K562 (cell line): ENCODE results near the gene GPR35. TPM values are rescaled to one million over a fixed set of nuclear protein-coding genes. Genes with fewer than 3 reads are reported as not detected.

Experiments used
- ATAC-seq: fragments of 200-7000 bp; cut with Tn5 transposase; 3 replicates; pipeline ENCODE4 v1.9.1; 2020; ENCODE audit warnings: moderate library complexity
- BruUV-seq: library from RNA; stranded (reverse); fragments of 400-500 nt; replicated peaks from 2 replicates; lab custom pipeline; 2021; lab: Mats Ljungman, UMichigan
- CTCF ChIA-PET: fragments of 300-600 bp; formaldehyde crosslinking; extraction: SDS; loops from one replicate; lab custom pipeline; 2021; ENCODE audit warnings: low intra/inter-chr PET ratio; lab: Yijun Ruan, JAX
- POLR2A ChIA-PET: fragments of 300-600, 350-650 bp; sonication (Branson Sonifier 250); formaldehyde crosslinking; extraction: SDS; loops from one replicate; lab custom pipeline; 2021; ENCODE audit warnings: antibody characterized with exemption, inconsistent platforms; lab: Yijun Ruan, JAX
- DNase-seq, 4 experiments: peaks; one replicate each; pipeline versions ENCODE4 v3.0.0 to v3.0.0-alpha.2; 2011 to 2018; ENCODE audit warnings: low spot score in 3 of 4, mixed read lengths in 3 of 4; ENCODE audit errors: extremely low read depth in 1 of 4
- FAIRE-seq: peaks from 2 replicates; lab custom pipeline; 2011; peaks lifted over from hg19 to GRCh38; lab: Jason Lieb, UNC
- H2AFZ ChIP-seq: 2 replicates; pipeline ENCODE4 v1.6.0; 2011; ENCODE audit warnings: low read depth, low read length, control low read depth, inconsistent platforms
- H3K27ac ChIP-seq: fragments of 200-600 bp; 3 replicates; pipeline ENCODE4 v1.8.0; 2011; ENCODE audit warnings: low read depth, mild to moderate bottlenecking, control low read depth, inconsistent platforms, low read length, moderate library complexity, mixed read lengths; ENCODE audit errors: extremely low read depth
- H3K27me3 ChIP-seq, 2 experiments: fragments of 300-600 bp in 1 of 2; 2 replicates in 1 of 2; 3 replicates in 1 of 2; pipeline versions ENCODE4 v1.6.0 to v1.8.0; 2011; ENCODE audit warnings: inconsistent platforms in 2 of 2, low read length in 2 of 2, mild to moderate bottlenecking in 1 of 2, mixed read lengths in 1 of 2, moderate library complexity in 1 of 2; ENCODE audit not compliant: control insufficient read depth in 2 of 2, insufficient read depth in 2 of 2
- H3K36me3 ChIP-seq: fragments of 300-600 bp; 3 replicates; pipeline ENCODE4 v1.8.0; 2011; ENCODE audit warnings: mild to moderate bottlenecking, low read length, inconsistent platforms; ENCODE audit not compliant: control insufficient read depth, insufficient read depth
- H3K4me1 ChIP-seq, 2 experiments: fragments of 200-600 bp in 1 of 2; replicated peaks in 1 of 2; 2 replicates in 1 of 2; 3 replicates in 1 of 2; pipeline versions ENCODE4 v1.5.1 to v1.8.0; 2011; ENCODE audit warnings: inconsistent platforms in 2 of 2, low read length in 2 of 2, mild to moderate bottlenecking in 1 of 2, mixed read lengths in 1 of 2, moderate library complexity in 1 of 2; ENCODE audit not compliant: control insufficient read depth in 2 of 2, insufficient read depth in 2 of 2
- H3K4me2 ChIP-seq: 2 replicates; pipeline ENCODE4 v1.6.1; 2011; ENCODE audit warnings: low read length, control low read depth, inconsistent platforms, mixed read lengths; ENCODE audit not compliant: insufficient read depth
- H3K4me3 ChIP-seq: fragments of 200-600 bp; sonication (generic), shearing (Covaris generic); 2 replicates; pipeline ENCODE4 v1.5.1; 2016; ENCODE audit warnings: control low read depth, inconsistent platforms
- H3K79me2 ChIP-seq: fragments of 200-600 bp; 3 replicates; pipeline ENCODE4 v1.8.0; 2011; ENCODE audit warnings: low read length, inconsistent platforms; ENCODE audit not compliant: control insufficient read depth, insufficient read depth
- H3K9ac ChIP-seq, 2 experiments: 2 replicates each; pipeline versions ENCODE4 v1.6.0 to v1.6.1; 2011; ENCODE audit warnings: low read depth in 2 of 2, low read length in 2 of 2, control low read depth in 1 of 2, inconsistent platforms in 1 of 2, mild to moderate bottlenecking in 1 of 2, mixed read lengths in 1 of 2; ENCODE audit not compliant: insufficient read depth in 1 of 2
- H3K9me1 ChIP-seq: one replicate; pipeline ENCODE4 v1.6.0; 2011; ENCODE audit warnings: inconsistent platforms, mild to moderate bottlenecking, low read length, moderate library complexity; ENCODE audit not compliant: control insufficient read depth, insufficient read depth
- H3K9me3 ChIP-seq: replicated peaks from 2 replicates; pipeline ENCODE4 v1.5.1; 2011; ENCODE audit warnings: low read depth, low read length, inconsistent platforms; ENCODE audit not compliant: control insufficient read depth, insufficient read depth
- H4K20me1 ChIP-seq: replicated peaks from 2 replicates; pipeline ENCODE4 v1.6.1; 2011; ENCODE audit warnings: low read length, inconsistent platforms, mixed read lengths; ENCODE audit not compliant: control insufficient read depth, insufficient read depth
- HNRNPL ChIP-seq: fragments of 200-400 bp; formaldehyde crosslinking; IDR thresholded peaks from 2 replicates; pipeline ENCODE4 v1.6.1; 2017; ENCODE audit warnings: low read depth, mild to moderate bottlenecking, low read length
- POLR2G ChIP-seq: fragments of 200-400 bp; formaldehyde crosslinking; IDR thresholded peaks from 2 replicates; pipeline ENCODE4 v1.6.1; 2017; ENCODE audit warnings: low read depth, mild to moderate bottlenecking, antibody characterized with exemption, low read length, moderate library complexity
- ZNF232 ChIP-seq: sonication (generic); formaldehyde crosslinking; IDR thresholded peaks from 2 replicates; pipeline ENCODE4 v1.8.0; 2022; ENCODE audit warnings: mild to moderate bottlenecking, missing genetic modification reagents
- WGBS: fragments of 100-300 bp; shearing (Covaris generic); methylation state at CpG from one replicate; pipeline ENCODE4 v1.1.6; 2016; ENCODE audit warnings: low coverage, mixed read lengths; ENCODE audit not compliant: insufficient coverage; ENCODE audit errors: missing lambda C conversion rate; 5-methylcytosine and 5-hydroxymethylcytosine counted together
- in situ Hi-C: fragments of 300-500 bp; cut with MboI; formaldehyde crosslinking; loops from 4 replicates; pipeline ENCODE4 v1.15.0; 2018; ENCODE audit warnings: inconsistent platforms, mixed read lengths
- intact Hi-C: fragments of 100-400 bp; cut with micrococcal nuclease; formaldehyde crosslinking; loops from 2 replicates; pipeline ENCODE4 v1.14.2; 2022
- polyA plus RNA-seq, 8 experiments: library from polyadenylated mRNA; depleted of rRNA in 4 of 8; stranded (reverse) in 5 of 8; unstranded in 3 of 8; fragments of >200 nt; fragmentation: Nextera tagmentation in 2 of 8; fragmentation: Illumina TruSeq in 1 of 8; extraction: Ambion mirVana in 2 of 8; extraction: Trizol in 1 of 8; gene quantifications; 2 replicates each; pipeline versions ENCODE4 v1.2.1 to v1.2.3, GENCODE V29; 2011 to 2014; ENCODE audit warnings: inconsistent platforms in 1 of 8, missing spikeins in 1 of 8
- total RNA-seq, 7 experiments: library from RNA; depleted of rRNA in 6 of 7; stranded (reverse); fragments of >200 nt in 6 of 7; fragmentation: Illumina TruSeq in 2 of 7; extraction: Trizol in 2 of 7; gene quantifications; 2 replicates each; pipeline versions ENCODE4 v1.2.1 to v1.2.3, GENCODE V29; 2011 to 2021; ENCODE audit warnings: low replicate concordance in 1 of 7

Gene GPR35
- total and polyA plus RNA-seq, 9 of the 15 experiments (the other 6 are each of a cell fraction or from before 2014, with no cell fraction given) = 0.04 to 0.50 (median 0.29) TPM; not detected in 3

DNA sequence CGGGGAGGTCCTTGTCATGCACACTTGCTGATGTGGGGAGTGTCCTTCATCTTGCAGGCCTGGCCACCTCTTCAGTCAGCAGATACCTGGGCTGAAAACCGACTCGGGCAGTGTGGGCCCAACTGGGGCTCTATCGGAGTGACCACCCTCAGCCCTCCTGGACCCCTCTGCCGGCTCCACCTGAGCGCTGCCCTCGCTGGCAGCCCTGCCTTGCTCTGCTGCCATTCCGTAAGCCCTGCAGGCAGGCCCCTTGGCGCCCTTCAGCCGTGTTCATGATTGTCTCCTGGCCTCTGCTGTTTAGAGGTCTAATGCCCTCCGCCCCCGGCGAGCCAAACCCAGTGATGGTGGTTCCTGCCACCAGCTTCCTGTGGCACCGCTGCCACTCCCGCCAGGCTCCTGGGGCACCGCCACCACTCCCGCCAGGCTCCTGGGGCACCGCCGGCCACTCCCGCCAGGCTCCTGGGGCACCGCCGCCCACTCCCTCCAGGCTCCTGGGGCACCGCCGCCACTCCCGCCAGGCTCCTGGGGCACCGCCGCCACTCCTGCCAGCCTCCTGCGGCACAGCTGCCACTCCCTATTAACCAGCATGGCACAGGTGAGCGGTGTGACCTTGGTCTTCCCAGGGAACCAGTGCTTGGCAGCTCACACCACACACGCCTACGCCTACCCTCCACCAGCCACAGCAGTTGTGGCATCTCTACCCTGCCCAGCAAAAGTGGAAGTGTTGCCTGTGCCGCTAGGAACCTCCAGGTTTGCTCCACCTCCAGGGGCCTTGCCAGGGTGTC, 22.8 kb upstream of the GPR35 start:
- 92% methylated on average over 10 of the region's 32 CpGs for whole genome bisulfite sequencing
- CTCF ChIA-PET = no interaction called here
- Histone ChIP-seq H3K4me2 (no peak overlapping the region), H3K9ac (no peak overlapping the region), H2AFZ (no peak overlapping the region), H3K36me3 (no peaks in the 10 kb centered on the region), H4K20me1 (no peaks in the 10 kb centered on the region), H3K4me1 (peaks cover 4 to 29% of the 10 kb centered on the region in 2 experiments; a peak in 3 of 5 replicates), H3K9me1 (no peaks in the 10 kb centered on the region), H3K9me3 (no peaks in the 10 kb centered on the region), H3K27me3 (no peaks in the 10 kb centered on the region), H3K4me3 (no peak overlapping the region), H3K27ac (no peak overlapping the region), H3K79me2 (no peaks in the 10 kb centered on the region)
- ATAC-seq (no peak), FAIRE-seq (no peak), DNase-seq (no peak)
- in situ Hi-C loops (no loop called here), intact Hi-C loops (no loop called here)
- TF ChIP-seq HNRNPL (peak; percentile 25; the same call in 1 of the 2 replicates), ZNF232 (CRISPR knock-in tag) (no peak), POLR2G (0 out of 2 replicates have a peak, but pooled peaks have one; percentile 25)
- POLR2A ChIA-PET = no interaction called here
- no TSS peak for BruUV-seq
